Activated T-helper 17 cell treated with anti-CD3 and anti-CD28 coated beads, Interleukin-2, amount 50 U/mL, for 72 hours (primary cell): Measurements from ENCODE around the gene VPS16. TPM values are rescaled to one million over a fixed set of nuclear protein-coding genes. Genes with fewer than 3 reads are reported as not detected.
"Not testable (repeated sequence)": the region's sequence is repeated elsewhere in the genome, so short reads cannot be mapped to it uniquely, and the experiment has no call there.

Source experiments
- ATAC-seq: fragments of 150-1000 bp; cut with Tn5 transposase; replicated peaks from 2 replicates; pipeline ENCODE4 v1.10.0; 2021; ENCODE audit warnings: mild to moderate bottlenecking, moderate library complexity
- H3K27ac Mint-ChIP-seq: one replicate; pipeline ENCODE4 v1.8.0; 2022; ENCODE audit warnings: mixed read lengths
- H3K27me3 Mint-ChIP-seq: one replicate; pipeline ENCODE4 v1.8.0; 2022; ENCODE audit warnings: mixed read lengths
- H3K36me3 Mint-ChIP-seq: one replicate; pipeline ENCODE4 v1.8.0; 2022; ENCODE audit warnings: low read depth, mild to moderate bottlenecking, mixed read lengths
- H3K4me1 Mint-ChIP-seq: one replicate; pipeline ENCODE4 v1.8.0; 2022; ENCODE audit warnings: mixed read lengths
- H3K4me3 Mint-ChIP-seq: one replicate; pipeline ENCODE4 v1.8.0; 2022; ENCODE audit warnings: mild to moderate bottlenecking, mixed read lengths
- H3K9me3 Mint-ChIP-seq: one replicate; pipeline ENCODE4 v1.8.0; 2022; ENCODE audit warnings: mixed read lengths
- total RNA-seq, 2 donors: library from RNA; stranded (reverse); gene quantifications; one replicate each; pipeline ENCODE4 v1.2.3, GENCODE V29; 2022

VPS16 gene
- total RNA-seq, 2 donors from 2014 or later = 37.2 to 45.4 TPM

DNA sequence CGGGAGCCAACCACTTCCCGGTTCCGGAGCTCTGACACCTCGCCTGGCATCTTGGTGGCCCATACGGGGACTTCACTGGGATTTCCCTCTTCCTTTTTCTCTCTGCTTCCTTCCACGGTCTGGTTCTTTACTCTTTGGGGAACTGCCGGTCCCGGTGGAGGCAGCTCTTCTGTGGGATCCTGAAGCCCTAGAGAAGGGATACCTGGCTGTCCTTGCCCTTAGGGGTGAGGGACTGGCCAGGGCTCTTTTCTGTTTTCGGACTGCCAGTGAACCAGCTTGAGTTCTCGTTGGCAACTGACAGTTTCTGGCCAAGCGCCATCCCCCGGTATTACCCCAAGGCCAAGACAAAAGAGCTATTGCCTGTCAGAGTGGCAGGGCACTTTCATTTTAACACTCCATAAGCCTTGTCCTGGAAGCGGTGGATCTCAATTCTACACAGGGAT, 39.2 kb upstream of the VPS16 start:
- Mint-ChIP-seq H3K4me1 (peaks cover 25% of the 10 kb centered on the region), H3K27me3 (peaks cover 56% of the 10 kb centered on the region), H3K36me3 (no peaks in the 10 kb centered on the region), H3K4me3 (peak overlapping the region; percentile 85), H3K9me3 (no peaks in the 10 kb centered on the region), H3K27ac (peak overlapping the region; percentile 14)
- ATAC-seq = no peak

DNA sequence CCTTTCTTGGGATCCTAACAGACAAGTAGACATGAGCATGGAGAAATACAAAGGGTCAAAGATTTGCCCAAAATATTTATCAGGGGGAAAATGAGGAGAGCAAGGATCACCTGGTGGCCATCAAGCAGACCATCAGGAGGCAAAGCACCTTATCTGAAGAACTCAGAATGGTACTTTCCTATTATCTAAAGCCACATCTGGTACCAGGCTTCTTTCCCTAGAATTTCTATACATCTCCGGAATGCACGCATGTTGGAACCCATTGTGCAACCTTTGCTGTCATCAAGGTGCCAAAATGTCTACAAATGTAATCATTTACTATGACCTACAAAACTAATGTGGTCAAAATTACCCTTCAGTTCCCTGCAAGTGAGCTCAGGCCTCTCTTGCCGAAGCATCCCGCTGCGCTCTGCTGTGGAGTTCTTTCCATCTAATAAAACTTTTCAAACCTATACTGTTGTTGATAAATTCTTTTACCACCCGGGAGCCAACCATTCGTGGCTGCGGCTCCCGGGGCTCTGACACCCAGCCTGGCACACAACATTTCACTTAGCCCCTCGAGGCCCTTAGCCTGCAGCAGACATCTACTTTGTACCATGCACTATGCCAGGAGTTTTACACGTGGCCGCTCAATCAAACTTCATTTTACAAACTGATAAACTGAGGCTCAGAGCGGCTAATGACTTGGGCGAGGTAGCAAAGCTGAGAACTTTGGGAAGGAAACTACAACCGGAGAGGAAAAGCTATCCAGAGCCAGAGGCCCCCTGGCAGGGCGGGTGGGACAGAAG, 36.3 kb upstream of the VPS16 start:
- no peaks in the 10 kb centered on the region for H3K9me3 Mint-ChIP-seq
- ATAC-seq = no peak
- peaks cover 22% of the 10 kb centered on the region for H3K4me1 Mint-ChIP-seq
- no peak overlapping the region for H3K27ac Mint-ChIP-seq
- no peak overlapping the region for H3K4me3 Mint-ChIP-seq
- H3K36me3 Mint-ChIP-seq = no peaks in the 10 kb centered on the region
- peaks cover 51% of the 10 kb centered on the region for H3K27me3 Mint-ChIP-seq

DNA sequence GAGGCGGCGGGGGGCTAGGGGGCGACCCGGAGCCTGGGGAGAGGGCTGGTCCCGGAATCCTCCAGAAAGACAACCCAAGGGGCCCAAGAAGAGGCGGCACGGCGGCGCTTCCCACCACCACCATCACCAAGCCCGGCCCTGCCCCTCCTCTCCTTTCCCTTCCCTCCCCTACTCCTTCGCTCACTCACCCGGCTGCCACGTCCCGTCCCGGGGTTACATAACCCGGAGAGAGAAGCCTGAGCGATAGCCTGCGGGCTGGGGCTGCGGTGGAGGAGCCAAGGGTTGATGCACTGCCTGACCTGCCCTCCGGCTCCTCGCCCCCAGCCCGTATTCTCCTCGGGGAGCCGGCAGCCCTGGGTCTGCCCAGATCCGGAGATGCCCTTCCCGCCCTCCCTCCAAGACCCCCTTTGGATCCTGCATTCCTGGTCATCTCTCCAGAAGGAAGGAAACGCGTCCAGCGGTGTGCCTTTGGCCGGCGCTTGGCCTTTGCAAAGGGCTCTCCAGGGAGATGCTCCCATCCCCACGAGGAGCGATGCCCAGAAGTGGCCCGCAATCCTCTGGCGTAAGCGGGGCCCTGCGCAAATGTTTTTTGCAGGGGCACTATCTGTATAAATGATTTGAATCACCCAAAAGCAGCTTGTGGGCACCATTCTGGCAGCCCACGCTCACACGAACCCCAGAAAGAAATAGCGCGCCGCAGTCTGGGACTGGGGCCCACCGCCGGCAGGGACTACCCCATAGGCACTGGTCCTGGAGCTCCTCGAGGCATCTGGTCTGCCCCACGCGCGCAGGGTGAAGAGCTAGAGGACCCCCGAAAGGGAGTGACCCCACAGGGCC, 35.5 kb upstream of the VPS16 start:
- no peak overlapping the region for H3K27ac Mint-ChIP-seq
- H3K36me3 Mint-ChIP-seq = no peaks in the 10 kb centered on the region
- ATAC-seq = no peak
- H3K4me3 Mint-ChIP-seq = no peak overlapping the region
- no peaks in the 10 kb centered on the region for H3K9me3 Mint-ChIP-seq
- H3K4me1 Mint-ChIP-seq = peaks cover 13% of the 10 kb centered on the region
- peaks cover 44% of the 10 kb centered on the region for H3K27me3 Mint-ChIP-seq

DNA sequence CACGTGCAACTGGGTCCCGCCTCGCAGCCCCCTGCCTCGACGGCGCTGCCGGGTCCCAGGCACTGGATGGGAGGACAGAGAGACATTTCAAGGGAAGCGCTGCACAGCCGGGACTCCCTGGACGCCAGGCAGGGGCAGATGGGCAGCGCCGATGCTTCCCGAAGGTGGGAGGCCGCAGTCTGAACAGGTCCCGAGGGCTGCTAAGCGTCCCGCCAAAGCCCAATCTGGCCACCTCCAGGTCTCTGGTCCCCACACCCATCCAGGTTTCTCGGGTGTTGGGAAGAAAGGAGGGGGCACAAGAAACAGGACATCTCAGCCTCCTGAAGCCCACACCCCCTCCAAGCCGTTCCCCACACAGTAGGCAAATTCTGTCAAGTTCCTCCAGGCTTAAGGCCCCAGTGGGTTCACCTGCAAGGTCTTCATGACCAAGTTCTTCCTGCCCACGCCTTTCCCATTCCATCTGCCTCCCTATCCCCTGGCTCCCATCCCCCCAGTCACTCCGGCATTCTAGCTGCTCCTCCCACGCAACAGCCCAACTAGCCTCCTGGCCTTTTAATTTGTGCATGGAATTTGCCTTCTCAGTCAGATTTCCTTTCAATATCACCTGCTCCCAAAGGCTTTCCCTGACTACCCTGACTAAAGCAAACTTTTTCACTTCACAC, 34.7 kb upstream of the VPS16 start:
- Mint-ChIP-seq H3K36me3 (no peaks in the 10 kb centered on the region), H3K27ac (no peak overlapping the region), H3K4me3 (no peak overlapping the region), H3K9me3 (no peaks in the 10 kb centered on the region), H3K4me1 (peaks cover 10% of the 10 kb centered on the region), H3K27me3 (peaks cover 40% of the 10 kb centered on the region)
- no peak for ATAC-seq

DNA sequence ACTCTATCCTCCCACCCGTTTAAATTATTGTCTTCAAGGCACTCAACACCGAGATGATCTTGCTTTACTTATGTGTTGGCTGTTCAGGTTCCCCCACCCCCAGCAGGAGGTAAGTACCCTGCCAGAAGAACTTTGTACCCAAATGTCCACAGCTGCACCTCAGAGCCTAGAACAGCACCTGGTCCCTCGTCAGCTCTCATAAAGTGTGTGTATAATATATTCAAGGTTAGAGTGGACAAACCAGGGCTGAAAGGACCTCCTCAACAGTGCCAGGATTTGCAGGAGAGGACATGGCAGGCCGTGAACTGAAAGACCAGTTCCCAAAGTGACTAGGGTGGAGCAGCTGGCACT, 34.2 kb upstream of the VPS16 start:
- no peaks in the 10 kb centered on the region for H3K36me3 Mint-ChIP-seq
- peaks cover 5% of the 10 kb centered on the region for H3K4me1 Mint-ChIP-seq
- no peaks in the 10 kb centered on the region for H3K9me3 Mint-ChIP-seq
- no peak overlapping the region for H3K4me3 Mint-ChIP-seq
- no peak overlapping the region for H3K27ac Mint-ChIP-seq
- peaks cover 40% of the 10 kb centered on the region for H3K27me3 Mint-ChIP-seq
- ATAC-seq = no peak

DNA sequence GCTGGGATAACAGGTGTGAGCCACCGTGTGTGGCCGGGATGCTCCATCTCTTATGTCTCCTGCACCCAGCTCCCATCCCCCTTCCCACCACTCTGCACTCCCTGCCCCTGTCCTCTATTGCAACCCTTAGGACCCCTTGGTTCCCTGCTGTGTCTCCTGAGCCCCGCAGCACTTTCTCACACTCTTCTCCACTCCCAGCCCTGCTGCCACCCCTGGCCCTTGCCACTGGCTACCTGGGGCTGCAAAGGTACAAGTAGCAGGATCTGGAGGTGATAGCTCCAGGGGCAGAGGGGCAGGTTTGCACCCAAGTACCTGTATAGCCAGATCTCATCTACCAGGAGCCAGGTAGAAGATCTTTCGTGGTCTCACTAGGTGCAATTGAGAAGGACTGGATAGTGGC, 33.5 kb upstream of the VPS16 start:
- ATAC-seq = no peak
- H3K4me3 Mint-ChIP-seq = no peak overlapping the region
- peaks cover 5% of the 10 kb centered on the region for H3K4me1 Mint-ChIP-seq
- no peak overlapping the region for H3K27ac Mint-ChIP-seq
- no peaks in the 10 kb centered on the region for H3K36me3 Mint-ChIP-seq
- H3K27me3 Mint-ChIP-seq = peaks cover 42% of the 10 kb centered on the region
- no peaks in the 10 kb centered on the region for H3K9me3 Mint-ChIP-seq

DNA sequence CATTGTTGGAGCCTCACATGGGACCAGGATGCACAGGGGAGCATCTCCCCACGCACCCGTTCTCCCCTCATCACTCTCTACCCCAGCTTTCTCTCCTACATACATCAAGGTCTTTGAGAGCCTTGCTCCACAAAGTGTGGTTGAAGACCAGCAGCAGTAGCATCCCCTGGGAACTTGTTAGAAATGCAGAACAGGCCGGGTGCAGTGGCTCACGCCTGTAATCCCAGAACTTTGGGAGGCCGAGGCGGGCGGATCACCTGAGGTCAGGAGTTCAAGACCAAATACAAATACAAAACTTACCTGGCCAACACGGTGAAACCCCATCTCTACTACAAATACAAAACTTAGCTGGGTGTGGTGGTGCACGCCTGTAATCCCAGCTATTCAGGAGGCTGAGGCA, 32.6 kb upstream of the VPS16 start:
- not testable (repeated sequence) for H3K4me1 Mint-ChIP-seq, ATAC-seq, H3K36me3 Mint-ChIP-seq, H3K27ac Mint-ChIP-seq, H3K4me3 Mint-ChIP-seq, H3K9me3 Mint-ChIP-seq
- H3K27me3 Mint-ChIP-seq = peaks cover 43% of the 10 kb centered on the region

DNA sequence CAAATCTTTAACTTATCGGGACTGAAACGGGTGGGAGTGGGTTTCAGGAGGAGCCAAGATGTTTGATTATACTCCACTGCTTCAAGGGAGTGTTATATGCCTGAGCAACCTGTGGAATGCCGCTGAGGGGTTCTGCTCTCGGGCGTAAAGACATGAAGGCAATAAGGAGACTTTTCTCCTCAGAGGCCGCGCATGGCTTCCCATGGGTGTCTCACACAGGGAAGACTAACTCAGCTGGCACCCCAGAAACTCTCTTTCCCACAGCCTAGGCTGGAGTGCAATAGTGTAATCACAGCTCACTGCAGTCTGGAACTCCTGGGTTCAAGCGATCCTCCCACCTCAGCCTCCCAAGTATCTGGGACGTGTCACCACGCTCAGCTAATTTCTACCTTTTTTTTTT, 30.9 kb upstream of the VPS16 start:
- Mint-ChIP-seq H3K4me1 (peaks cover 5% of the 10 kb centered on the region), H3K9me3 (no peaks in the 10 kb centered on the region), H3K4me3 (no peak overlapping the region), H3K27ac (no peak overlapping the region), H3K27me3 (peaks cover 41% of the 10 kb centered on the region), H3K36me3 (no peaks in the 10 kb centered on the region)
- ATAC-seq = no peak

DNA sequence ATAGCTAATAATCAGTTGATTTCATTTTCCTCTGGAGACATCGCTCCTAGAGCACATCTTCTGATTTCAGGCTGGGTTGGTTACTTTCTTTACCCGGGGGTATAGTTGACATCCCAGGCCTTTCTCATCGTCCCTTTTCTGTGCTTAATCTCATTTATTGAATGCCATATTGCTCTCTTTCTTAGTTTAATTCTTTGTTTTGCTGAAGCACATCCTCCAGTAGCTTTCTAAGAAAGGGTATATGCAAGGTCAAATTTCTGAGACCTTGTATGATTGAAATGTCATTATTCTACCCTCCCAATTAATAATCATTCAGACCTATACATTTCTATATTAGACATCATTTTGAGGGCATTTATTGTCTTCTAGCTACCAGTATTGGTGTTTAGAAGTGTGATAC, 28.4 kb upstream of the VPS16 start:
- H3K27ac Mint-ChIP-seq = no peak overlapping the region
- peaks cover 31% of the 10 kb centered on the region for H3K27me3 Mint-ChIP-seq
- H3K9me3 Mint-ChIP-seq = no peaks in the 10 kb centered on the region
- H3K4me3 Mint-ChIP-seq = no peak overlapping the region
- ATAC-seq = no peak
- H3K36me3 Mint-ChIP-seq = no peaks in the 10 kb centered on the region
- no peaks in the 10 kb centered on the region for H3K4me1 Mint-ChIP-seq

DNA sequence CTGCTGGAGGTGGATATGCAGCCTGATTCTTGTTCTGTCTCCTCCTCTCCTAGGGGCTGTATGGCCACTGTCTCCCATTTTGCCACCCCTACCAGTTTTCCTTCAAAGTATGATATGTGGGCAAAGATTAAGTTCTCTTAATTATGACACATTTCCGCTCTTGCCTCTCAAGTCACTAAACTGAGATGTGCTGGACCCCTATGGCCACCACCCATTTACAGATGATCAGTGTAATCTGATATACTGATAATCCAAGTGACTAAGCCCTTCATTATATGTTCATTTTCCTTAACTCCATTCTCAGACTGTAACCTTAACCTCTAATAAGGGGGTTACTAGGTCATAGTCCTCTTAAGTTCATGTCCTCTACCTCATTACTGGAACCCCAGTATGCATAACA, 26.5 kb upstream of the VPS16 start:
- no peak for ATAC-seq
- Mint-ChIP-seq H3K4me1 (no peaks in the 10 kb centered on the region), H3K27ac (no peak overlapping the region), H3K9me3 (no peaks in the 10 kb centered on the region), H3K36me3 (no peaks in the 10 kb centered on the region), H3K4me3 (no peak overlapping the region), H3K27me3 (peaks cover 27% of the 10 kb centered on the region)

DNA sequence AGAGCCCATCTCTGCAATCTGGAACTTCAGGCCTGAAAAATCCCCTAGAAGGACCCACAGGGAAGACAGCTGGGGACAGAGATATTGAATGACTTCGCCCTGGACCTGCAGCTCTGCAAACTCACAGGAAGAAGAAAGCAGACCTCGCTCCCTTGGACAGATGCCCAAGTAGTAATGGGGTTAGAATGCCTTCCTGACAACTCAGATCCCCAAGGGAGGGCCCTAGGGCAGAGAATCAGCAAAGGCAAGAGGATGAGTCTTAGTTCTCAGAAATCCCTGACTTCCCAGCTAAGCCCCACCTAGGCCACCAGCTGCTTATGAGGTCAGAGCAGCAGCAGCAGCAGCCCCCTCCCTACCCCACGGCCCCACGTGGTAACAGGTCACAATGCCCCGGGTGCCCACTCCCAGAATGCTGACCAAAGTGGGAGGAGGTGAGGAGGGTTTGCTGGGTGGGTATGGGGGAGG, 25.9 kb upstream of the VPS16 start, which contains the start of gene C20orf141:
TSS of gene C20orf141 (plus strand) at position 401 of the 465 bp plus-strand sequence. CDS start 198 bp downstream, outside the sequence.
- H3K27ac Mint-ChIP-seq = peak within 1 kb of the TSS; percentile 27
- no peaks in the 10 kb centered on the region for H3K9me3 Mint-ChIP-seq
- H3K36me3 Mint-ChIP-seq = no peaks in the 10 kb centered on the region
- no peak within 1 kb of the TSS for H3K4me3 Mint-ChIP-seq
- H3K27me3 Mint-ChIP-seq = peaks cover 25% of the 10 kb centered on the region
- H3K4me1 Mint-ChIP-seq = no peaks in the 10 kb centered on the region
- ATAC-seq = no peak

DNA sequence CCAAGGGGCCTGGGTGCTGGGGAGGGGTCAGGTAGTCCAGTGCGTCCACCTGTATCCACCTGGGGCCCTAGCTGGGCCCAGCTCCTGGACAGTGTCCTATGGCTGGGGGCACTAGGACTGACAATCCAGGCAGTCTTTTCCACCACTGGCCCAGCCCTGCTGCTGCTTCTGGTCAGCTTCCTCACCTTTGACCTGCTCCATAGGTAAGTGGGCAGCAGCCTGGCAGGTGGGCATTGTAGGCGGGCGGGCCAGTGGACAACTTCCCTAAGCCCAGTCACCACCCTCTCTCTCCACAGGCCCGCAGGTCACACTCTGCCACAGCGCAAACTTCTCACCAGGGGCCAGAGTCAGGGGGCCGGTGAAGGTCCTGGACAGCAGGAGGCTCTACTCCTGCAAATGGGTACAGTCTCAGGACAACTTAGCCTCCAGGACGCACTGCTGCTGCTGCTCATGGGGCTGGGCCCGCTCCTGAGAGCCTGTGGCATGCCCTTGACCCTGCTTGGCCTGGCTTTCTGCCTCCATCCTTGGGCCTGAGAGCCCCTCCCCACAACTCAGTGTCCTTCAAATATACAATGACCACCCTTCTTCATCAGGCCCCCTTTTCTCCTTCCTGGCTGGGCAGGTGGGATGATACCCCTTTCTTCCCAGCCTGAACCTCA, 25.2 kb upstream of the VPS16 start:
- Mint-ChIP-seq H3K4me3 (no peak overlapping the region), H3K27me3 (peaks cover 33% of the 10 kb centered on the region), H3K9me3 (no peaks in the 10 kb centered on the region), H3K36me3 (no peaks in the 10 kb centered on the region), H3K27ac (peak overlapping the region; percentile 27), H3K4me1 (peaks cover 5% of the 10 kb centered on the region)
- no peak for ATAC-seq

DNA sequence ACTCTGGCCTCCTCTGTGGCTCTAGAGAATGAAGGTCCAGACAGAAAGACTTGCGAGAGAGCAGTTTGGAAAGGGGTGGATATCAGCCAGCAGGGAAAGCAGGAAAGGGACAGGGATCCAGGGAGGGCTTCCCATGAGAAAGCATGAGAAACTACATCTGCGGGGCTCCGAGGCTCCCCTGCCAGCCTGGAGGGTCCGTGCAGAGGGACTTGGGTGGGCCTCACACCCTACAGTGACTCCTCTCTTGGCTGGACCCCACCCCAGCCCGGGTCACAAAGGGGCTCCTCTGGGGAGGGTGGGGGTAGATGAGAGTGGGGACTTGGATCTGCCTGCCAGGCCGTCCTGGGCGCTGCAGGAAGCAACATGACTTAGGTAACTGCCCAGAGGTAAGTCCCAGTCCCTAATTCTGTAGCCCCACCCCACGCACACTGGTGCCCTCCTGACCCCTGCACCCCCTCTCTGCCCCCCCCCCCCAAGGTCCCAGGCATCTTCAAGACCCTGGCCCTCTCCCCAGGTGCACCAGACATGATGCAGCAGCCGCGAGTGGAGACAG, 24.4 kb upstream of the VPS16 start, which contains the start of gene TMEM239:
TSS of gene TMEM239 (plus strand) at position 335 of the 553 bp plus-strand sequence. CDS start at position 526, 191 bp downstream.
- Mint-ChIP-seq H3K4me3 (no peak within 1 kb of the TSS), H3K4me1 (peaks cover 5% of the 10 kb centered on the region), H3K27ac (peak within 1 kb of the TSS; percentile 27)

More for the DNA sequence above, 24.4 kb upstream of the VPS16 start, which contains the start of gene TMEM239:
- H3K36me3 Mint-ChIP-seq = no peaks in the 10 kb centered on the region
- no peak for ATAC-seq
- peaks cover 33% of the 10 kb centered on the region for H3K27me3 Mint-ChIP-seq
- no peaks in the 10 kb centered on the region for H3K9me3 Mint-ChIP-seq
